Middle frontal gyrus (tissue), 1 donor: ENCODE results near the gene WSCD2.

Experiments used
- DNase-seq: peaks from one replicate; pipeline ENCODE4 v3.0.0-alpha.2; 2015; ENCODE audit warnings: low spot score; ENCODE audit errors: extremely low spot score

WSCD2 gene

DNA sequence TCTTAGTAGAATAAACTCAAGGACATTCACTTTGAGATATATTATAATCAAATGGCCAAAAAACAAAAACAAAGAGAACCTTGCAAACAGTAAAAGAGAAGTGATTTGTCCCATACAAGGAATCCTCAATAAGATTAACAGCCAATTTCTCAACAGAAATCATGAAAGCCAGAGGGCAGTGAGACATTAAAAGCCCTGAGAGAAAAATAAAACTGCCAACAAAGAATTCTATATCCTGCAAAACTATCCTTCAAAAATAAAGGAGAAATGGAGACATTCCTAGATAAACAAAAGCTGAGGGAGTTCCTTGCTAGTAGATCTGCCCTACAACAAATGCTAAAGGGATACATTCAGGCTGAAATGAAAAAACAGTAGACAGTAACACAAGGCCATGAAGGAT, 131.9 kb downstream of the WSCD2 start:
- no peak for DNase-seq

DNA sequence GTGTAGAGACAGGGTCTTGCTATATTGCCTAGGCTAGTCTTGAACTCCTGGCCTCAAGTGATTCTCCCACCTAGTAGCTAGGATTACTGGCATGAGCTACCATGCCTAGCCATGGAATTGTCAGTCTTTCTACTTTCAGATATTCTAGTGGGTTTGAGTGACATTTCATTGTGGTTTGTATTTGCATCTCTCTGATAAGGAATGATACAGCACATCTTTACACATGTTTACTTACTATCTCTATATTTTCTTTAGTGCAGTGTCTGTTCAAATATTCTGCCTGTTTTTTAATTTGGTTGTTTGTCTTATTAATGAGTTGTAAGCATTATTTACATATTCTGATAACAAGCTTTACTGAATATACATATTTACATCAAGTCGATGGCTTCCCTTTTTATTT, 136.4 kb downstream of the WSCD2 start:
- no peak for DNase-seq

DNA sequence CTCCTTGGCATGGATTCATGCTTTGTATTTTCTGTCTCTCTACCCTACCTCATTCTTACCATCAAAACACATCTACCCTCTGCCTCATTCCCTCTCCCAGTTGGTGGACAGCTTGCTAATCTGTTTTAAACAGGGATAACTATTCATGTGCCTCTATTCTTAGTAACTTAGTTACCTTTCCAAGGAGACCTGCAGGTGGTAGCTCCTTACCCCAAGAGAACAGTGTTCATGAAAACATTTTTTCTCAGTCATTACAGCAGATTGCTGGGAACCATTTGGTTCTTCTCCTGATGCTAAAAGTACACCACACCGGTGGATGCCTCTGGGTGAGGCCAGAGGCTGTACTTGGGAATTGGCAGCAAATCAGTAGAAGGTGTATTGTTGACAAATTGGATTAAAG, 137.0 kb downstream of the WSCD2 start:
- no peak for DNase-seq

DNA sequence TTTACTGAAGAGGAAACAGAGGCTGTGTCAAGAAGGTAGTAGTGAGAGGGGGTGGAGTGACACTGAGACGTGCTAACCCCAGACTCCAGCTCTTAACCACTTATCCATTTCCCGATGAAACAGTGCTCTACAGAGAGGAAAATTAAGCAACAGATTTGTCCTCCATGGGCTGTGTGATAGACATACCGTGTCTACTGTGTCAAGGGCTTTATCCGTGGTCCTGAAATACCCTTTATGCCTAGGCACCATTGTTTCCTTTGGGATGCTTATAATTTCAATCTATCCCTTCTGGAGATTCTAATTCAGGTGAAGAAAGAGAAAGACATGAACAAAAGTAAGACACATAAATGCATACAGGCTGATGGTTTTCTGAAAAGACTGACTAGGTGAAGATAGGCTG, 138.4 kb downstream of the WSCD2 start:
- DNase-seq: no peak

DNA sequence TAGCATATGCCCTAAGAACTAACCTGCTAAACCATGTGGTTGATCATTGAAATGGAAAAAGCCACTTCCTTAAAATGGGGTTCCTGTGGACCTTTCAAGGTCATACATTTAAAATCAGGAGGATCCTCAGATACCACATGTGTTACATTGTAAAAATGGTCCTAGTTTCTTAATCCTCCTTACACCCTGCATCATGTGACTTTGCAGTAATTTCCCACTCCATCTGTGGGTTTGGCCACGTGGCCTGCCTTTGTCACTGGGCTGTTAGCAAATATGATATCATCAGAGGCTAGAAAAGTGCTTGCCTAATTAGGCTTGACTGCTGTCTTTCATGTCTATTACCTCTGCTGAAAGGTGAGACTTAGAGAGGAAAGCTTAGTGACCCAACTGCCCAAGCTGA, 139.3 kb downstream of the WSCD2 start:
- DNase-seq: no peak

DNA sequence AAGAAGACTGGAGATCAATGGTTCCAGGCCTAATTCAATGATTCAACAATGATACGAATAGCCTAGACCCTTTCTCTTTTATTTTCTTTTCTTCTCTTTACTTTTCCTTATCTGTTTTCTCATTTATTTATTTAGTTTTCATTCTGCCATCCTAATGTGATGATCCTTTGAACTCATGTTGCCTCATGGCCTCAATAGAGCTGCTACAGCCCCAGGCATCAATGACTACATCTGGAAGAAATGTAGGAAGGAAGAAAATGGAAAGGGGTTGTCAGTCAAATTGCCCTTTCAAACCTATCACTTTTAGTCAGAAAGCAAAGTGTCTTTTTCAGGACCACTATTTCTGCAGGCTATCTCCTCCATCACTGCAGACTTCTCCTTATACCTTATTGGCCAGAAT, 140.1 kb downstream of the WSCD2 start:
- no peak for DNase-seq

DNA sequence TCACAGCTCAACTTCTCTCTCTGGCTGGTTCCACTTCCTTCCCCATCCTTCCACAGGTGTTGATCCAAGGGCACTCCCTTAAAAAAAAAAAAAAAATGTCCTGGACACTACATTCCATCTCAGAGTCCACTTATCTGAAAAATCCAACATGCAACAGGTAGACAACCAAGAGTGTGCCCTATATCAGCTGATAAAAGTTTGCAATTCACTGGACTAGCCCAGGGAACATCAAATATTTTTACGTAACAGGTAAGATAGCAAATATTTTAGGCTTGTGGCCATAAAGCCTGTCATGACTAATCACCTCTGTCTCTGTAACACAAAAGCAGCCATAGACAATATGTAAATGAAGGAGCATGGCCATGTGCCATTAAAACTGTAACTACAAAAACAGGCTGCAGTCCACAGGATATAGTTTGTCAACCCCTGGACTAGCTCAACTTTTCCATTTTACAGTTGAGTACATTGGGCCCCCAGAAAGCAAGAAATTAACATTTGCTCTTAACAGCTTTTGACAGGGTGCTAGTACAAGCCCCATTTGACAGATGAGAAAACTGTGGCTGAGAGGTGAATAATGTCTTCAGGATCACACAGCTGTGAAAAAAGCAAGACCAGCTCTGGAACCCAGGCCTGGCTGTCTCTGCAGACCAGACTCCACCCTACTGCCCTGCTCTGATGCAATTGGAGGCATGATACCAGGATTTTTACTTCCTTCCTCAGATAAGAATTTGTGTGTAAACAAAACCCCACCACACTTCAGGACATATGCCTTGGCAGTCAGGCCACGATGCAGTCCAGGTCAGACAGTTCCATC, 141.2 kb downstream of the WSCD2 start:
- no peak for DNase-seq

DNA sequence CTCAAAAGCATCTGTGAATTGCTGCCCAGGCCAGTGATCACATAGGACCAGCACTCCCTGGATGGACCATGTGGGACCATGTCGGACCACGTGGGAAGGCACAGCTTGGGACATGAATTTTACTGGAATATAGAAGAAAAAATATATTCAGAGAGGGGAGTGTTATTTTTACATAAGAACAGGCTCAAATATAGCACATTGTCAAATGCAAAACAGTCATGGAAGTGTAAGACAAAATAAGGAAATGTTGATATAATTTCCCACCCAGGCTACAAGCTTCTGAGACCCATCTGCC, 141.7 kb downstream of the WSCD2 start:
- no peak for DNase-seq

DNA sequence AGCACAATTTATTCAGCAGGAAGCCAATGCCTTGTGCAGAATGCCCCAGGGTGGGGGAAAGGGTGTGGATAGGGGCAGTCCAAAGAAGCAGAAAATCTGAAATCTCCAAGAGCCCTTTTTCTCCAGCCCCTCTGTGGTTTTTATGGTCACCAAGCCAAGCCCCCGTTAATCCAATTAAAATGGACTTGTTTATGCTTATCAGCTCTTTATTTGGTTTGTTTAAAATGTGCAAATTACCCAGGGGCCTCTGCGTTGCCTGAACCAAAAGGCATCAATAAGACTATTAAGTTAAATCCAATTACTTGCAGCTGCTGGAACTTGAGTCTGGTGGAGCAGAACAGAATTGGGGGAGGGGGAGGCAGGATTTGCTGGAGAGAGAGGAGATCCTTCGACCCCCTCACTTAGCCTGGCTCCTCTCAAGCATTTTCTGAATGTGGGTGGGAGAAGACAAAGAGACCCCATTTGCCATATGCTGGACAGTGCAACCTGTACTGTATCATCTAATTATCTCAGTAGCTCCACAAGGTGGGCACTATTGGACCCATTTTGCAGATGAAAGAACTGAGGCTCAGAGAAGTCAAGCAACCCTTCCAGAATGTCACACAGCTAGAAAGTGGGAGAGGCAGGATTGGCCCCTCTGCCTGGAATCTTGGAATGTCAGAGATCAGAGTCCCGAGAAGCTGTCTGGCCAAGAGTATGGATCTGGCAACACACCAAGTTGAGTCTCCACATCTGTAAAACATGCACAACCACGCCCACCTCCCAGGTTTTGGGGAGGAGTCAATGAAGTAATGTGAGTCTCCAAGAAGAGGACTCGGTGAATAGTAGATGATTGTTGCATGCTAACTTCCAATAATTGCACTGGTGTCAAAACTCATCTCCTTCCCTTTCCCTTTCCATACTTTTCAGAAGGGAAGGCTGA, 143.1 kb downstream of the WSCD2 start:
- no peak for DNase-seq

DNA sequence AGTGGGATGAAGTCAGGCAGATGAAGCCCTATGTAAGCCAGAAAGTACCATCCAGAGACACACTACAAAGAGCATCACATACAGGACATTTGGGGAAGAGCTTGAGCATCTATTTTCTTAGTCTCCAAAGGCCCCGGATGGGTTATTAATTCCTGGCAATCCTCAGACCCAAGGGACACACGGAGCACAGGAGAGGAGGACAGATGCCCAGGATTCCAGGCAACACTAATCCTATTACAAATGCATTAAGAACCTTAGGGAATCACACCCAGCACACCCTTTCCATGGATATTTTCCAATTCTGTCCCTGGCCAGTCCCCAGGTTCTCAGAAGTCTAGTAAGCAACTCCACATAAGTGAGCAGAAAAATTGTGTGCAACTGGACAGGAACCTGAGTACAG, 144.1 kb downstream of the WSCD2 start:
- no peak for DNase-seq

DNA sequence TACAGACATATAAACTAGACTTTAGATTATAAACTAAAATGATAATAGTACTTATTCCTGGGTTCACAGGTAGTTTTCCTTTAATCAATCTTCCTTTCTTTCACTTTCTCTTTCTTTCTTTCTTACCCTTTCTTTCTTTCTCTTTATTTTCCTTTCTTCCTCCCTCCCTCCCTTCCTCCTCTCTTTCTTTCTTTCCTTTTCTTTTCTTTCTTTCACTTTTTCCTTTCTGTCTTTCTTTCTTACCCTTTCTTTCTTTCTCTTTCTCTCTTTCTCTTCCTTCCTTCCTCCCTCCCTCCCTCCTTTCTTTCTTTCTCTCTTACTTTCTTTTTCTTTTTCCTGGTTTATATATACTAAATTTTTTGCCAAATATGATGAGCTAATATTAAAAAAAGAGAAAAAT, 148.5 kb downstream of the WSCD2 start:
- DNase-seq: no peak

DNA sequence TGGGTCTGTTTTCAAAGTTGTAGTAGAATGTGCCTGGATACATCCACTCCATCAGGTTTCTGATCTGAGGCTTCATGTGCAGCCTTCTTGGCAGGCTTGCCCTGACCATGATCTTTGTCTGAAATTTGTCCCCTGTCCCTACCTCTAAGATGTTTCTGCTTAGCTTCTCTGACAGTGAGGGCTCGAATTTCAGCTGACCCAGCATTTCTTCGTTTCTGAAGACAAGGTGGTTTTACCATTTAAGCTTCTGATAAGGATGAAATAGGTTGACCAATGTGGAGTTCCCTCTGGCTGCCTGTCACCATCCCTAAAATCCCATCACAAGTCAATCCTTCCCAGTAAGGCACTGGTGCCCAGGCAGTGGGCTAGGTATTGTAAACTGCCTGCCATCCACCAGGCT, 153.1 kb downstream of the WSCD2 start:
- DNase-seq: no peak

DNA sequence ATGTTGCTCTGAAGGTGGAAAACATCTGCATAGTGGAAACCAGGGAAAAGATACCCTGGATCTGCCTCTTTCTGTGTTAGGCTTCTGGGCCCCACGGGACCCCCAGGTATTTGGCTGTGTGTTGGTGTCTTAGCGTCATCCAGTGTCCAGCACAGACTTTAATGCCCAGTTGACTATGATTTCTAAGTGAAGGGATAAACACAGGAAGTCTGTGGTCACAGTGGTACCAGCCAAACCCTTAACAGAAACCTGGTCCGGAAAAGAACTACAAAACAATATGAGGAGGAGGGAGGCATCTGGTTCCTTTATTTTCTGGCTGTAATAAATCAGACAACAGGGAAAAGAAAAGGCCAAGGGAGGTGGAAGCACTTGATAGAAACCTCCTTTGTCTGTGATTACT, 153.6 kb downstream of the WSCD2 start:
- no peak for DNase-seq

DNA sequence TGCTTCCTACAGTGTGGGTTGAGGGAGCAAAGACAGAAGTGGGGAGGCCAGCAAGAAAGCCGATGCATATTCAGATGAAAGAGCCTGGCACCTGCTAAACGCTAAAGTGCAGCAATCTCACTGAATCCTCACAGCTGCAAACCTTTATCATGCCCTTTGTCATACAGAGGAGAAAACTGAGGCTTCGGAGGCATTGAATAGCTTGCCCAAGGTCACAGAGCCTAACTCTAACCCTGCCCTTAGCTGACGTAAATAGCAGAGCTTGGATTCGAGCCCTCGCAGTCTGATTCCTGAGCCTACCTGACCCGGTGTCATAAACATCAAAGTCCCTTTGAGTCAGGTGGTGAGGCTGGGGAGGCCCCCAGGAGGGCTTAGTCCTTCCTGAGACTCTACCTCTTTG, 155.1 kb downstream of the WSCD2 start:
- no peak for DNase-seq

DNA sequence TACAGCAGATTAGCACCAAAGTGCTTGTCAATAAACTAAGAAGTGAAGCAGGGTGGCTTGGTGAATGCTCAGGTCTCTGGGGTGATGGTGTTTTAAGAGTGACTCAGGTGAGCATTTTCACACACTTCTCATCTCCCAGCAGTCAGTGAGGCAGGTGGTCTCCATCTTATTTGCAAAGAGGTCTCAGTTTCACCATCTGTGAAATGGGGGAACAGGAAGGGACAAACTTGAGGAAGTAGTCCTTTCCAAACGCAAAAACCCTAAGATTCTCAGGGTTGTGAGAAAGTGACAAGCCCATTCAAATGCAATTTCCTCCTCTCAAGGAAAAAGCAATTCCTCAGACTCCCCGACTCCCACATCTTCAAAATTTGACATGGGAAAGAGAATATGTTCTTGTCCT, 155.9 kb downstream of the WSCD2 start:
- DNase-seq: no peak

DNA sequence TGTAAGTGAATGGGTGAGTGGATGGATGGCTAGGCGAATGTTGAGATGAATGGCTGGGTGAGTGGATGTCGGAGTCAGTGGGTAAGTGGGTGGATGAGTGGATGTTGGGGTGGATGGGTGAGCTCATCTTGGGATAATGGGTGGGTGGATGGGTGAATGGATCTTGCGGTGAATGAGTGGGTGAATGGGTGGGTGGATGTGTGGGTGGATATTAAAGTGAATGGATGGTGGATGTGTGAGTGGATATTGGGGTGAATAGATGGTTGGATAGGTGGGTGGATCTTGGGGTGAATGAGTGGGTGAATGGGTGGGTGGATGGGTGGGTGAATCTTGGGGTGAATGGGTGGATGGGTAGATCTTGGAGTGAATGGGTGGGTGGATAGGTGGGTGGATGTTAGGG, 158.1 kb downstream of the WSCD2 start:
- no peak for DNase-seq

DNA sequence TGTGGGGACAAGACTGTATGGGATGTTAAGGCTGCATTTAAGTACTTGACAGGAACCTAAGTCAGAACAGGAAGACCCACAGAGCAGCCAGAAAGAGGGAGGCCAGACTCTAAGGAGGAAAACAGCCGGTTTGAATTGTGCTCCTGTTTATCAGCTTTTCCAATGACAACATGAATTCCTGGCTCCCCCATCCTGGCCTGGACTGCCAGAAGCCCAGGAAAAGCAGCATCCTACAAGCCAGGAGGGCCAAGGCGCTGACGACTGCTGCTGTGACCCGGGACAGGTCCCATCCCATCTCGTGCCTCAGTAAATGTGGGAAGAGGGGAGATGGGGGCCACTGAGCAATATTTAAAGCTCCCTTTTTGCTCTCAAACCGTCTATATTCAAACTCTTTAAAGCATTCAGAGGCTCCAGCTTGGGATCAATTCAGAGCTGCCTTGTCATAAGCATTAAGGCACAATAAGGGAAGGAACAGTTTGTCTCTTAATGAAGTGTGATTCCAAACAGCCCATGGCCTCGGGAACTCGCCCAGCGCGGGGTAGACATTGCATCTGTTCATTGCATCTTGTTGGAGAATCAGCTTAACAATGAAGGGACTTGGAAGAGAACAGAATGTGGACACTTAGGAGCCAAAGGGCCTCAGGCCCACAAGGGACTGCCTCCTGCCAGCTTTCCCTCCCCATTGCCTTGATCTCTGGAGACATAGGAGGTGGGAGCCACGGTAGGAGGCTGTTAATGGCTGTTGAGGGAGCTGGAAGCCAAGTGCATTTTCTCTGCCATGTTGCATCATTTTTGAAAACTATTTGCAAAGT, 160.5 kb downstream of the WSCD2 start:
- DNase-seq: no peak

DNA sequence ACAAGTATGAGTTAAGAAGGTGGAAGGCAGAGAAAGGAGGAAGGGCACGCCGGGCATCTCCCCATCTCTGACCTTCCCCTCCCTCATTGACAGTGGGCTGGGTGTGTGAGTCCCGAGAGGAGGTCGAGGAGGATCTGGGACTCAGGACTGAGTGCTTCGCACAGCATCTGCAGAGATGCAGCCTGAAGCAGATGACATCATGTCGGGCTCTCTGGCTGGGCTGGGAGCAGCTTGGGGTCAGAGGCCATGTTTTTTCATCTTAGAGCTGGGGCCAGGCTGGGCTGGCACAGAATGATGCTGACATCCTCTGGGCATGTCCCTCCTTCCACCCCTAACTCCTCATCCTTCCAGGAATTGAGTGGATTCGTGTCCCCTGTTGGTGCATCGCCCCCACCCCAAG, 166.6 kb downstream of the WSCD2 start:
- DNase-seq: no peak

DNA sequence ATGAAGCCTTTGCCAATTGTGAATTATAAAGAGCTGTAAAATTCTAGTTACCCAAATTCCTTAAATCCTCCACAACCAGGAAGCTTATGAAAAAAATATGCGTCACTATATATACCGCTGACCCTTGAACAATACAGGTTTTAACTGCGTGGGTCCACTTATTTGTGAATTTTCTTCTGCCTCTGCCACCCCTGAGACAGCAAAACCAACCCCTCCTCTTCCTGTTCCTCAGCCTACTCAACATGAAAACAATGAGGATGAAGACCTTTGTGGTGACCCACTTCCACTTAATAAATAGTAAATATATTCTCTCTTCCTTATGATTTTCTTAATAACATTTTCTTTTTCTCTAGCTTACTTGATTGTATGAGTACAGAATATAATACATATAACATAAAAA, 167.9 kb downstream of the WSCD2 start:
- no peak for DNase-seq

DNA sequence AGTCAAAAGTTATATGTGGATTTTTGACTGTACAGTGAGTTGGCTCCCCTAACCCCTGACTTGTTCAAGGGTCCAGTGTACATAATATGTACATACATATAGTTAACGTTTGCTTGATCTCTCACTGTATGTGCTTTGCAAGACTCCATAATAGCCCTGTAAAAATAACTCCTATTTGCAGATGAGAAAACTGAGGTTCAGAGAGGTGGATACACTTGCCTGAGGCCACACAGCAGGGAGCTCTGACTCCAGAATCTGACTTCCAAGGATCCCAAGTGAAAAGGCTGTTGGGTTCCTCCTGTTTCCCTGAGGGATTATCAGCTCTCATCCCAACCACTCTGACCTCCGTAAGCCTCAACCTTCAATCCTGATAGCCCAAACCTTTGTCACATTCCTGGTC, 168.3 kb downstream of the WSCD2 start:
- no peak for DNase-seq

DNA sequence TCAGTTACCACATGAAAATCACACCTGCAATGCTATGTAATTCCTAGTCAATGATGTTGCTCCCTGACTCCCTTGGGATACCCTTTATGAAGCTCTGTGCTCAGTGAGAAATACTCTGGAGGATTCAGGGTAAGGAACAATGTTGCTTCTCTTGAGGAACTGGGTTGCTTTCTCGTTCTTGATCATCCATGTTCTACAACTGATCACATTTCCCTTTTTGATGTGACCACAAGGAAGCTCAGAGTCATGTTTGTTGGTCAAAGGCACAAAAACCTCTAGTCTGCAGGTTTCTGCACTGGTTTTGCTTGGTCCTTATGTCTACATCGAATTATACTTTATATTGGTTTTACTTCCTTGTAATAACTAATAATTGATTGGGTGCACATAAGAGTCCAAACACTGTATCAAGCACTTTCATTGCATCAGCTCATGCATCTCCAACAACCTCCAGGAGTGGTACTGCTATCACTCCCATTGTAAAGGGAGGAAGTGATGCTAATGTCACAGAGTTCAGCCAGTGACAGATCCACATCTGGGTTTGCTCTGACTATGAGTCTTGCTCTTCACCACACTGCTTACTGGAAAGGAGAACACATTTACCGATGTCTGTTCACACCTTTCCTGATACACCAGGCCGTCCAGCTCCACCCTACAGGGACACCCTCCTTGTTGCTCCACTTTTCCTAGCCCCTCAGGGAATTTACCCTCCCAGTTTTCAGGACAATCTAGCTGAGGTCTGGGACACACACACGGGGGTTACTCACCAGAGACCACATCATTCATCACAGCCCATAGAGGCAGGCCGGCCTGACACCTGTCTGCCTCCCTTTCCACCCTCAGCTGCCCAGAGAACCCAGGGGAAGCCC, 169.0 kb downstream of the WSCD2 start:
- DNase-seq: no peak
